UCSD-AML1 (cell line): Measurements from ENCODE around the gene TAB3.

Experiments used
- DNase-seq: peaks from one replicate; lab custom pipeline; 2025; ENCODE audit not compliant: unreplicated experiment; lab: John Stamatoyannopoulos, UW

TAB3 gene

DNA sequence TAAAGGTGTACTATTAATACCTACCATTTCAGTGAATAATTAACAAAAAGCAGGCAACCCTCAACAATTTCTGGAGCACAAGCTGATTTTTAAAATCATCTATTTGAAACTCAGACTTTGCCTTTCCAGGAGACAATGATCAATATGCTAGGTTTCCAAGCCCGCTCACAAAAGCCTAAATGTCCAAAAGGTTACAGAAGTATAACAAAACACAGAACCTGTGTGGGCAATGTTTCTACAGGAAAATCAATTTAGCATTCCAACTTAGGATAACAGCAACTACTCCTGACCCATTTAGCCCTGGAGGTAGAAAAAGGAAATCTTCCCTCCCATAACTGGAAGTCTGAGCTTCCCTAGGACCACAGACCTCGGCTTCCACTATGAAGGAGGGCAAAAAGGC is 3.9 kb downstream of the TAB3 start:
- no peak for DNase-seq

DNA sequence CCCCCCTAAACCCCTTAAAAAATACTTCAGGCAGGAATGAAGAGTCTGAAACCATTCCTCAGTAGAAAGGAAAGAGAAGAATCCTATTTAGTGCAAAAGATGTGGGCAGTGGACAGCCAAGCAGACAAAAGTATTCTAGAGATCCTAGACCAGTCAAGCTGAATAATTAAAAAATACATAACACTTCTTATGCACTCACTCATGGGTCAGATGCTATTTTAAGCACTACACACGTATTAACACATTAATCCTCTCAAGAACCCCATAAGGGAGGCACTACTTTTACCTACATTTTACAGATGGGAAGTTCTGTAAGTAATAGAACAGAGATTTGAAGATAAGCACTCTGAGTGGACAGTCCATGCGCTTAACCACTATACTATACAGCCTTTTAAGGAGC is 5.9 kb downstream of the TAB3 start:
- no peak for DNase-seq

DNA sequence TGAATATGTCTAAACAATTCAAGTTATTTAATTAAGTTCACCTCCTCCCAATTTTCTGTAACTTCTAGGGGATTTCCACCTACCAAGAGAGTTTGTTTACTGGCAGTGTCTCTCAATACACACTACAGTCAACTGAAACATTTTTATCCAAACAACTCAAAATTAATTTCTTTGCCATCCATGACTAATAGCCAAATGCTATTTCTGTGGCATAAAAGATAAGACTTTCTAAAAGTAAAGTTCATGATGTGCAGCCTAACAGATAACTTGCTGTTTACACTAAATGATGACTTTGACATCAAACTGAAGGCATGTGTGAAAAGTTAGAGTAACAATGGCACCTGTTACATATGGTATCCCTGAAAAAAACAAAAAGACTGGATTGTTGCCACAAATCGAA is 7.3 kb downstream of the TAB3 start:
- no peak for DNase-seq

DNA sequence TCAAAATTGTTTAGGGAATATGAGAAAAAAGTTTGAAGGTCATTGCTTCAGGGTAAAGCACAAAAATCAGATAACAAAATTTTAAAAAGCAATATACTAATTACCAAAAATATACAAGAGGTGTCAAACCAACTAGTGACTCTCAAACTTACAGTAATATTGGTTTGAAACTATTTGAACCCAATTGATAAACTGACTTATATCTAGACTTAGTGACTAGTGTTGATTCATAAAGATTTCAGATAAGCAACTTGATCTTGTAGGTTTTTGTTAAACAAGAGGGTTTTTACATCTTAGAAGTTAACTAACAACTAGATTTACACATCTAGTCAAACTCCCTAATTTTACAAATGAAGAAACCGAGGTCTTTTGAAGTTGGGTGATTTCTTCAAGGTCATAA is 7.7 kb downstream of the TAB3 start:
- no peak for DNase-seq

DNA sequence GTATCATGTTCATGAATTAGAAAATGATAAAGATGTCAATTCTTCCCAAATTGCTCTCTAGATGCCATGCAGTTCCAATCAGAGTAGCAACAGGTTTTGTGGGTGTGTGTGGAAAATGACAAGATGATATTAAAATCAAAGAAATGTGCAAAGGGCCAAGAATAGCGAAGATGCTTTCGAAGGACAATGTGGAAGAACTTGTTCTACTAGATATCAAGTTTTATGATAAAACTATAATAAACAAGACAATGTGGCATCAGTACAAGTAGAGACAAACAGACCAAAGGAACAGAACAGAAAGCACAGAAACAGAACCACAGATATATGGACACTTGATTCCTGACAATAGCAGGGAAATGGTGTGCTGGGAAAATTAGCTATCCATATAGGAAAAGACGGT is 9.0 kb downstream of the TAB3 start:
- no peak for DNase-seq

DNA sequence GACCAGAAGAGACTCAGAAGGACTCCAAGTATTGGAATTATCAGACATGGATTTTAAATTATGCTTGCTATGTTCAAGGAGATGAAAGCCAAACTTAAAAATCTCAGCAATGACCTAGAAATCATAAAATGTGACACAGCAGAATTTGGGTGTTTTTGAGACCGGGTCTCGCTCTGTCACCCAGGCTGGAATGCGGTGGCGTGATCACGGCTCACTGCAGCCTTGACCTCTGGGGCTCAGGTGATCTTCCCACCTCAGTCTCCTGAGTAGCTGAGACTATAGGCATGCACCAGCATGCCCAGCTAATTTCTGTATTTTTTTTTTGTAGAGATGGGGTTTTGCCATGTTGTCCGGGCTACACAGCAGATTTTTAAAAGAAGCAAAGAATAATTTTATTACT is 12.7 kb downstream of the TAB3 start:
- no peak for DNase-seq

DNA sequence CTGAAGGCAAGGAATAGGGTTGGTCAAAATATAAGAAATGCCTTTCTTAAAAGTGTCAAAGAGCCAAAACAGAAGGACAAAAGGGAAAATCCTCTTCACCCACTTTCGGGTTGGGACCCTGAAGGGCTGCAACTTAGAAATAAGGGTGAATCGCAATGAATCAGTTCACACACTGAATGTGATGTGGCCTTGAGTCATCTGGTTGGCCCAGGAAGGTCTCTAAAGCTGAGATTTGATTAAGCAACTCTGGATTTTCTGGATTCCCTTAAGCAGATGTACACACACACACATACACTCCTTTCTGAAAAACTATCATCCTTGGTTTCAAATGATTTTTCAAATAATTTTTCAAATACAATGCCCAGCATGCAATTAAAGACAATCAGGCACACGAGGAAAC is 13.1 kb downstream of the TAB3 start:
- DNase-seq, result no peak

DNA sequence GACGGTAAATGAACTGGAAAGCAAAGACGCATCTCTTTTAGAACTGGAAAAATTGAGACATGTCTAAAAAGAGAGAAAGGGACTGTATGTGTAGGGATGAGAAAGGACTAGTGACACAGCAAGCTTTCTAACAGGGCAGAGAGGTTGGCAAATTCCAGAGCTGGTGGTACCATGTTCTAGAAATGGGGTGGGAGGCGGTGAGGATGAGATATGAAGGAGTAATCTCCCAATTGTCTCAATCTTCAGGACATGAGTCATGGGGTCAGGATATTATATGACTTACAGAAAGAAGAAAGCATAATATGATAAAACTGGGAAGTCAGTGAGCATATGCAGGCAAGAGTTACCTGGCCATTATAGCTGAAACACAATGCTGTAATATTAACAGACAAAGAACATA is 14.2 kb downstream of the TAB3 start:
- DNase-seq, result no peak

DNA sequence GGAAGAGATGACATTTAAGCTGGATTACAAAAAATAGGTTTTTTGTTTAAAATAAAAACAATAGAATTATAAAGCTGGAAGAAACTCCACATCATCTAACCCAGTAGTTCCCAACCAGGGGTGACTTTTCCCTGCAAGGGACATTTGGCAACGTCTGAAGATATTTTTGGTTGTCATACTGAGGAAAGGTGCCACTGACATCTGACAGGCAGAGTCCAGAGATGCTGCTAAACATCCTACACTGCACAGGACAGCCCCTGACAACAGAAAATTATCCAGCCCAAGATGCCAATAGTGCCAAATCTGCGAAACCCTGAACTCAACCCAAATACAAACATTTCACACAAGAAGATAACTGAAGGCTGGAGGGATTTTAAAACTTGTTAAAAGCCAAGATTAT is 18.5 kb downstream of the TAB3 start:
- no peak for DNase-seq

DNA sequence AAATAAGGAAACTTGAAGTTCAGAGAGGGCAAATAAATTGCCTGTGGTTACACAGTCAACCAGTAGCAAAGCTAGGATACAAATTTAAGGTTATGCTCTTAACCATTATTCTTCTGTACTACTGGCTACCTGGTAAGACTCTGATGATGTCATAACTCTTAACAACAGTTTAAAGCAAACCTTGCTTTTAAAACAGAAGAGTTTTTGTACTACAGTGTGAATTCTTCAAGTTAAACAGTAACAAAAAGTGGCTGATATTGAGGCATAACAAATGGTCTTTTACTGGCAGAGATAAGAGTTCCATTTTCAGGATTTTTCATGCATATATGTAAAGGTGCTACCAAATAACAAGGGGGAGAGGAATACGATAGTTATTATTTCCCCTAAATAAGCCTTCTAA is 23.4 kb downstream of the TAB3 start:
- DNase-seq, result no peak

DNA sequence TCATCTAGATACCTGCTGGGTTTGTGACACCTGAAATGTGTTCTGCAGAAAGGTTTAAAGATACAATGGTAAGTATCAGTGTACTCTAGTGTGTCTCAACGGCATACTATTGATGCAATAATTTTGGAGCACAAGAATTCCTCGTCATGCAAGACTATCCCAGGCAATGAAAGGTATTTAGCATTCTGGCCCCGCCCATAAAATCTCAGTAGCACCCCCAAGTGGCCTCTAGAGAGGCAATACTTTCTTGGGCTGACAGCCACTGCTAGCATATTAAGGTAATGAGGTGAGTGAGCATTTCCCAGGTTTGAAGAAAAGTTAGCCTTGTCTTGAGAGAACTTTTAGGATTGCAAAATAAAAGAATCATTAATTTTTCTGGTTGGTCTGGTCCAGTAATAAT is 24.0 kb downstream of the TAB3 start:
- DNase-seq, result no peak

DNA sequence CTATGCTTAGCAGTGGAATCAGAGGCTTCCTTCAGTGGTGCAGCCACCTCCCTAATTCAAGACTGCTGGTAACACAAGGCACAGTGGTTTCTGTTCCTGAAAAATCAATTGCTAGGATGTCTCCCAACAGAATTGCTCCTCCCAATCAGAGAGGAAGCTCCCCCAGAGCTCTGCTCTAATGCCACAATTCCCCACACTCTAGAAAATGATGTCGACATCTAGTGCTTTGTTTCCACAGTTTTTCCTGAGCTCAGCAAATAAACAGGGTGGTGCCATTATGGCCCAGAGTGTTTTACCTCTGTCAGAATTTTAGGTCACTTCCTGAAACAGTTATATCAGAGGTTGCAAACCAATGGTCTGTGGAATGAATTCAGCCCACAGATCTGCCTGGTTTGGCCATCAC is 24.7 kb downstream of the TAB3 start:
- no peak for DNase-seq

DNA sequence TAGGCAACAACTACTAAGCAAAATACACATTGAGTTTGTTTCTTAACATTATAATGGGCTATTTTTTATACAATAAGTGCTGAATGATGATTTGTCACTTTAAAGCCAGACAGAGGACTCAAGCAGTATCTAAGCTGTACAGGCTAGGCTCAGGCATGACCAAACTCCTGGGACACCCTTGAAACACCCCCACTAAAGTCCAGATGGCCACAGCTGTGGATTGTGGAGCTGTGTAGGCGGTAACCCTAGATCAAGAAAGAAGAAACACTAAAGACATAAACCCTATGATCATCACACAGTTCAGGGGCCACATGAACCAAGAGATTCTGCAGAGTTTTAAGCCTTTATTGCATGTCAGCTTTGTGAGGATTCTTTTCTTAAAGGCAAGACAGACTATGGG is 25.1 kb downstream of the TAB3 start:
- DNase-seq, result no peak

DNA sequence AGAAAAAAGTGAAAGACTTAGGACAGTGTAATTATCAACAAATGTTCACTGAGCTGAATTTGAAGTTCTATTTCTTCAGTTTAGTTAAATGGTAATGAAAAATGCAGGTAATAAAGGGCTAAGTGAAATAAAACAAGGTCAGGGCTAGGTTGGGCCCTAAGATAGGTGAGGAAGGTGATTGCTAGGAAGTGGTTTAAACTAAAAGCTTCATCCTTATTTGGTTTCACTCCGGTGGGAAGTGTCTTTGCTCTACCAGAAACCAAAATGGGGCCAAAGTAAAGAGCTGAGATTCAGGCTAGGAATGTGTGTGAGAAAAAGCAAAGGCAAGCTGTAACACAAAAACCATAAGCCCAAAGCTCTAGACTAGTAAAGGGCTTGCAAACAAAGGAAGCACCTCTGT is 31.0 kb downstream of the TAB3 start:
- no peak for DNase-seq

DNA sequence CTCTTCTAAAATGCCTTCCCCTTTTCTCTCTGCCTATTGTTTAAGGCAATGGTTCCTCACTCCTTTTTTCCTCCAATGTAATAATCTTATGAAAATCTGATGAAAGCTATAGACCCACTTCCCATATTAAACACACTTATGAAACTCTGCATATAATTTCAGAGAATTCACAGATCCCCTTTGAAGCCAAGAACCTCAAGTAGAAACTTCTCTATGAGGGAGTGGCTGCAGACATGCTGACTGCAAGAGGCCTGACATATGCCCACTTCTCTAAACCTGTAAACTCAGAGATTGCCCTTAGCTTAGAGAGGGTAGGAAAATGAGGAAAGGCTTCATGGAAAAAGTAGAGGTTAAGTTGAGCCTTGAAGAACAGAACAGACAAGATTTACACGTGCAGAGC is 37.6 kb downstream of the TAB3 start:
- no peak for DNase-seq

DNA sequence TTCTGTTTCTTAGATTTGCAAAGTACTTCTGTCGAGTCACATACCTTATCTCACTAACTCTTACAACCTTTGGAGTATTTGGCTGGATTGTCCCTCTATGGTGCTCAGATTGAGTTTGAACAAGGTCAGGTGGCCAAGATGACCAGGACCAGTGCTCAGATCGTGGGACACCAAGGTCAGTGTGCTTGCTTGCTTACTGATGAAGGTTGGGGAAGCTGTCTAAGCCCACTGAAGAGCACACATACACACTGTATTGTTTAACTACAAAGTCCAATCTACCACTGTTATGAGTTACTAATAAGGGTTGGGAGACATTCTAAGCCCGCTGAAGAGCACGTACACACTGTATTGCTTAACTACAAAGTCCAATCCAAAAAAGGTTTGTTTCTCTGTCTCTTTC is 53.7 kb downstream of the TAB3 start:
- DNase-seq, result no peak

DNA sequence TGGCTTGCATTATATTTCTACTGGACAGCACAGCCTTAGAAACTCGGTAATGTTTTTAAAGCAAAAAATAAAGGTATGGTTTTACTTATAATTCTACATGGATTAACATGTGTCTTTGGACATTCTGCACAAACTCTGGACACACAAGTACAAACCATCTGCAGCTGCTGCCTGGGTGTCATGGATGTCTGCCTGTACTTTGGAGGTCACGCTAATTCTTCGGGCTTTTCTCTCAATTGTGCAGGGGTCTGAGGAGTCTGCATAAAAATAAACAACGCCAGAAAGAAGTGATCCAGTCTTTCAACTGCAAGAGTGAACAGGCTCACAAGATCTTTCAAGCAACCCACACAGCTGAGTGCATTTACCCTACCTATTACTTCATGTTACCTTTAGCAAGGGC is 55.2 kb downstream of the TAB3 start:
- DNase-seq, result no peak

DNA sequence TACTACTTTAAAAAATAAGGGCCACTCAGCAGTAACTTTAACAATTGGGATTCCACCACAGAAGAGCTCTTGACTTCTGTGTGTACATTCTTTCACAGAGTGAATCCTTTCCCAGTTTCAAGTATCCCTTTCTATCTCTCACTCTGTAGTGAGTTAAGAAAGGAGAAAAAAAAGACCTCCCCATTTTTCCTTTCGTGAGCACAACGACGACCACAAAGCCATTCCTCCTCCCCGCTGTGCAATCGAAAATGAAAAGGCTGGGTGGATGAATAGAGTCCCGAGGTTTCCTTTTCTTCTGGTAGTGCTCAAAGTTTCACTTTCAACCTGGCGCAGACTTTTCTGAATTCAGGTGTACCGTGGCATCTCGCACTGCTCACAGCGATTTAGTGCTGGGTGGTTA is 58.0 kb downstream of the TAB3 start:
- DNase-seq, result no peak

DNA sequence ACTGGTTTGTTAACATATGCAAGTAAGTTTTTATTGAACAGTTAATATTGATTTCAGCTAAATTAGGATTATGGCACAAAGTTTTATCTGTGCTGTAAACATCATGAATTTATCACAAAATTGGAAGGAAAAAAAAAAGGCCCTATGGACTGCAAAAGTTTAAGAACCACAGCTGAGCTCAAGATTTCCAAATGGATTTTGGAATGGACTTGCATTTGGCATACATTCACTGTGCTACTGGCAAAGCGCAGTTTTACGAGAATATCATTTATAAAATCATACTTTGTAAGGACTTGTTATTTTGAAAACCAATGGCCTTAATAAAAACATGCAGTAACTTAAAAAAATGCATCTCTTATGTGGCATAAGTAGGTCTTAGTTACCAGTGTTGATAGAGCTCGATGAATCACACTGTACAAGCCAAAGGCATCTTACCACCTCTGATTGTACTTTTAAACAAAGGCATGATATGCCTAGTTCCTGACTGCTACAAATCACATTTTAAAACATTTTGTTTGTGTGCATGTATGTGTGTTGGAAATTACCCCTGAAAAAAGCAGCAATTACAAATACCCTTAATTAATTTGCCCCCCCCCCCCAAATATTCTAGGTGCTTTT is 58.6 kb downstream of the TAB3 start:
- no peak for DNase-seq

DNA sequence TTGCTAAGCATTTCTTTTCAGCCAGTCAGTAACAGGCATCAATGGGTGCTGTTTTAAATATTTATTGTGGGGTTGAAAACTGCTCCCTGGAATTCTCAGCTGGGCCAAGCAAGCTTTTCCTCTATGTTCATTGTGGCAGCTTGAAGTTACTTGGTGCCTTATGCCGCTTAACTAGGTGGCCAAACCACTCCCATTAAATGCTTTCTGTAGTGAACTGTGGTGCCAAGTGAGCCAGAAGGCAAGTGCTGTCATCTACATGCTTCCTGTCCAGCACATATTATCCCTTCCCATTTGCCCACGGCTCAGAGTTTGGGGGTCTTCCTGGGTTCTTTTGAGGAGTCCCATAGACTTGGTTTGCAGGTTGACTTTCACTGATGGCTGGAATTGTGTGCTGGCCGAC is 64.8 kb downstream of the TAB3 start:
- DNase-seq, result no peak

DNA sequence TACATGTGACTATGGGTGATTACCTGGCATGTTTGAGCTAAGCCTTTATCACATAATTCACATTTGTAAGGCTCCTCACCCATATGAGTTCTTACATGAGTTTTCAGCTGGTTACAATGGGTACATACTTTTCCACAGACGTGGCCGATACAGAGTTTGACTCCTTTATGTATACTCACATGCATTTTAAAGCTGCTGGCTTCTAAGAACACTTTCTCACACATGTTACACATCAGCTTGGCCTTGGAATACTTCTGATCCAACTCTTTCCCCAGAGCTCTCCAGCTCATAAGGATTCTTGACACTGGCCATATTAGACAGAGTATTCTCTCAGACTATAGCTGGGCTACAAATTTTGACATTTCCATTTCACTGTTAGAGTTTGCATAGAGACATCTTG is 66.3 kb downstream of the TAB3 start:
- no peak for DNase-seq

DNA sequence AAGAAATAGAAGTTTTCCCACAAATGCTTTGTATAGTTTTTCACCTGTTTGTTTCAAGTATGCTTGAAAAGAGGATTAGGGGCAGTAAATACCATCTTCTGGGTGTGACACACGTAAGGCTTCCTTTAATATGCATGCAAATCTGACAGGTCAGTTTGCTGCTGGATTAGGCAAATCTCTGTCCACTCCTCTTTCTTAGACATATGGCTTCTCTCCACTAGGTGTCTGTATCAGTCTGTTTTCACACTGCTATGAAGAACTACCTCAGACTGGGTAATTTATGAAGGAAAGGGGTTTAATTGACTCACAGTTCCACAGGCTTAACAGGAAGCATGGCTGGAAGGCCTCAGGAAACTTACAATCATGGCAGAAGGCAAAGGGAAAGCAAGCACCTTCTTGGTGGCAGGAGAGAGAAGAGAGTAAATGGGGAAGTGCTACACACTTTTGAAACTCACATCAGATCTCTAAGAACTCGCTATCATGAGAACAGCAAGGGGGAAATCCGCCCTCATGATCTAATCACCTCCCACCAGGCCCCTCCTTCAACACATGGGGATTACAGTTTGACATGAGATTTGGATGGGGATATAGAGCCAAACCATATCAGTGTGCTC is 66.9 kb downstream of the TAB3 start:
- DNase-seq, result no peak

DNA sequence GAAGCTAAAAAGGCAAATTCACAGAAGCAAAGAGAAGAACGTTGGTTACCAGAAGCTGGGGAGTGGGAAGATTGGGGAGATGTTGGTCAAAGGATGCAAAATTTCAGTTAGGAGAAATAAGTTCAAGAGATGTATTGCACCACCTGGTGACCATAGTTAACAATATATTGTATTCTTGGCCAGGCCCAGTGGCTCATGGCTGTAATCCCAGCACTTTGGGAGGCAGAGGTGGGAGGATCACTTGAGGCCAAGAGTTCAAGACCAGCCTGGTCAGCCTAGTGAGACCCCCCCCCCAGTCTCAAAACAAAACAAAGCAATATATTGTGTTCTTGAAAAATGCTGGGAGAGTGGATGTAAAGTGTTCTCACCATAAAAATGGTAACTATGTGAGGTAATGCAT is 67.9 kb downstream of the TAB3 start:
- DNase-seq, result no peak
